Mucosa of descending colon (tissue), 3 donors: Measurements from ENCODE around the gene CIC. TPM values are rescaled to one million over a fixed set of nuclear protein-coding genes. Genes with fewer than 3 reads are reported as not detected.
A peak's percentile ranks its signal among the peaks of the same experiment; 100 is the strongest.

Experiments used
- ATAC-seq: fragments of 200-7000 bp; cut with Tn5 transposase; one replicate; pipeline ENCODE4 v1.9.1; 2020; ENCODE audit warnings: mild to moderate bottlenecking, moderate library complexity
- DNase-seq, 3 donors: peaks; one replicate each; pipeline ENCODE4 v3.0.0-alpha.2; 2020
- H3K36me3 ChIP-seq: fragments of 200-600 bp; one replicate; pipeline ENCODE4 v1.8.0; 2021; ENCODE audit warnings: low read depth, mild to moderate bottlenecking
- H3K4me1 ChIP-seq: fragments of 200-600 bp; one replicate; pipeline ENCODE4 v1.8.0; 2021; ENCODE audit warnings: low read depth, mild to moderate bottlenecking
- H3K4me3 ChIP-seq: fragments of 200-600 bp; one replicate; pipeline ENCODE4 v1.8.0; 2021; ENCODE audit warnings: mild to moderate bottlenecking
- H3K9me3 ChIP-seq: fragments of 200-600 bp; one replicate; pipeline ENCODE4 v1.8.0; 2021; ENCODE audit warnings: mild to moderate bottlenecking
- CTCF ChIP-seq: fragments of 200-600 bp; IDR thresholded peaks from one replicate; pipeline ENCODE4 v1.8.0; 2022; ENCODE audit warnings: antibody characterized with exemption, mild to moderate bottlenecking
- intact Hi-C, 2 donors: fragments of 100-400 bp; cut with DNase I in 1 of 2; cut with micrococcal nuclease in 1 of 2; formaldehyde crosslinking; loops; one replicate each; pipeline versions ENCODE4 v1.11.0 to v1.11.1; 2022; cut with DNase I, micrococcal nuclease
- total RNA-seq, 3 donors: library from RNA; stranded (reverse); fragmentation: NEBNext Ultra II Directional in 2 of 3; extraction: Animal tissue kit (Norgen Biotek cat#: 25700) in 2 of 3; gene quantifications; one replicate each; pipeline versions ENCODE4 v1.2.1 to v1.2.4, GENCODE V29; 2021 to 2023
- donor health status: DM: no; HTN: no; CAD: no; lungs with moderate emphysema.
- donor health status: DM: no; HTN: no; CAD: no.
- donor health status: DM: no; HTN: yes; CAD: no.

CIC gene
- total RNA-seq, 3 donors from 2014 or later = 47.3 to 78.0 (median 50.0) TPM

GRCh38 chr19:42271045-42271419 lies 2.0 kb downstream of the CIC start:
- TF ChIP-seq CTCF = no peak
- H3K9me3 ChIP-seq = no peaks in the 10 kb centered on the region
- no peak for DNase-seq

GRCh38 chr19:42271861-42272534 lies 2.9 kb downstream of the CIC start:
- ATAC-seq (no peak), DNase-seq (peak in 1 of 3 donors; percentile 42)
- Histone ChIP-seq H3K36me3 (peaks cover 8% of the 10 kb centered on the region), H3K4me3 (no peak overlapping the region), H3K9me3 (no peaks in the 10 kb centered on the region), H3K4me1 (peaks cover 28% of the 10 kb centered on the region)
- intact Hi-C loops = no loop called here
- TF ChIP-seq CTCF = no peak

More at GRCh38 chr19:42271045-42271419, 2.0 kb downstream of the CIC start:
- Histone ChIP-seq H3K4me1 (peaks cover 28% of the 10 kb centered on the region), H3K4me3 (no peak overlapping the region), H3K36me3 (peaks cover 8% of the 10 kb centered on the region)
- intact Hi-C loops = no loop called here
- ATAC-seq = no peak

- Histone ChIP-seq H3K9me3 (no peaks in the 10 kb centered on the region), H3K4me1 (peaks cover 26% of the 10 kb centered on the region), H3K4me3 (no peak overlapping the region), H3K36me3 (peaks cover 8% of the 10 kb centered on the region)
- DNase-seq (no peak), ATAC-seq (no peak)
- intact Hi-C loops = no loop called here
- TF ChIP-seq CTCF = no peak
Observed at GRCh38 chr19:42272535-42272897, 3.5 kb downstream of the CIC start.

GRCh38 chr19:42272989-42273406 lies 3.9 kb downstream of the CIC start:
- Histone ChIP-seq H3K4me1 (peaks cover 24% of the 10 kb centered on the region), H3K9me3 (no peaks in the 10 kb centered on the region), H3K36me3 (peaks cover 8% of the 10 kb centered on the region), H3K4me3 (no peak overlapping the region)
- no peak for ATAC-seq
- intact Hi-C loops = no loop called here
- DNase-seq = no peak
- TF ChIP-seq CTCF = no peak

- peaks cover 5% of the 10 kb centered on the region for H3K36me3 ChIP-seq
- DNase-seq = peak in 1 of 3 donors; percentile 32
- TF ChIP-seq CTCF = no peak
- no peak overlapping the region for H3K4me3 ChIP-seq
- ATAC-seq = no peak
- intact Hi-C loops = no loop called here
- no peaks in the 10 kb centered on the region for H3K9me3 ChIP-seq
- peaks cover 27% of the 10 kb centered on the region for H3K4me1 ChIP-seq
Observed at GRCh38 chr19:42273407-42274064, 4.5 kb downstream of the CIC start.
